Urothelium cell line (cell line): ENCODE measurements around the gene ABO.
A peak's percentile ranks its signal among the peaks of the same experiment; 100 is the strongest.
"Not testable (repeated sequence)": the region's sequence is repeated elsewhere in the genome, so short reads cannot be mapped to it uniquely, and the experiment has no call there.

Experiments
- DNase-seq: peaks from one replicate; pipeline ENCODE4 v3.0.0; 2011; ENCODE audit warnings: low spot score, mixed read lengths
- FAIRE-seq: peaks from 2 replicates; lab custom pipeline; 2011; peaks lifted over from hg19 to GRCh38; lab: Jason Lieb, UNC

Gene ABO

DNA sequence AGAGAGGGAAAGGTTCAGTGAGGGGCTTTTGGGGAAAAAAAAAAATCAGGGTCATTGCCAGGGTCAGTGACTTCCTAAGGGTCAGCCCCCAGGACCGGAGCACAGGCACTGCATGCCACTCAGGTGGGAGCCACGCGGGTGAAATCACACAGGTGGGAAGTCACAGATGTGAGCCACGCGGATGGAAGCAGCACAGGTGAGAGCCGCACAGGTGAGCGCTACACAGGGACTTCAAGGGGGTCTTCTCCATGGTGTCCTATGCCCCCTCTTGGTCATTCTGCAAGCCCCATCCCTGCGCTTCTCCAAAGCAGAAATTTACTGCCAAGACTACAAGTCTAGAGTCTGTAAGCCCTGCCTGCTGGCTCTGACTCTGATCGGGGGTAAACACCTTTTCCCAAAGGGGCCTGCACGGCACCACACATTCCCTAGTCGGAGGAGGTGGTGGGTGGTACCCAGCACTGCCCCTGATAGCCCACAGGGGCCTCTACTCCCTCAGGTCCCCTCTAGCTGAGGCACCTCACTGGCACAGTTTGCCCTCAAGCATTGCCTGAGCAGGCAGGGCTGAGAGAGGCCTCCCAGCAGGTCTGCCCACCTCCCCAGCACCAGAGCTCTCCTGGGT is 47.6 kb downstream of the ABO start:
- no peak for DNase-seq
- no peak for FAIRE-seq

GRCh38 chr9:133226219-133227171 is 48.5 kb downstream of the ABO start:
- FAIRE-seq: no peak
- no peak for DNase-seq

GRCh38 chr9:133225171-133226011 is 49.6 kb downstream of the ABO start:
- DNase-seq (no peak), FAIRE-seq (no peak)

- no peak for FAIRE-seq
- DNase-seq: no peak
These were observed 50.2 kb downstream of the ABO start for GRCh38 chr9:133224762-133225161.

DNA sequence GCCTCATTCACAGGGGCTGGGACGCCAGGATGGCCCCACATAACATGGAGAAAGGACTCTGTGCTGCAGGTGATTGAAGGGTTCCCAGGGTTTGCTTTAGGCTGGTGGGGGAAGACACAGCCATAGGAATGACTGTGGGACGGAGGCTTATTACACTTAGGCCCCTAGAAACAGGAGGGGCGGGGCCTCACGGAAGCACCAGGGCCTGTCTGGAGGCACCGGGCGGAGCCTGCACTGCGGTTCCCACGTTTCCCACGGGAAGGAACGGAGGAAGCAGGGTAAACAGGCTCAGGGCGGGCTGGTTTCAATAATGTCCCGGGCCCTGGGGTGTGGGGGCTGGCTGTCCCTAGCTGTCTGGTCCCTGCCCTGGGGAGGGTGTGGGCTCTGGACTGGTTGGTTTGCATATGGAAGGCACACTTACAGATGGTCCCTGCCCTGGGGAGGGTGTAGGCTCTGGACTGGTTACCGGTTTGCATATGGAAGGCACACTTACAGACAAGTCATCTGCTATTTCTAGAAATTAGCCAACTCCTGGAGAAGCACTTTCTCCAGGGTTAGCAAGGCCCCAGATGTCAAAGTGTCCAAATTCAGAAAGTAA is 51.7 kb downstream of the ABO start:
- FAIRE-seq, DNase-seq: not testable (repeated sequence)

- not testable (repeated sequence) for FAIRE-seq, DNase-seq
These were observed 53.0 kb downstream of the ABO start for GRCh38 chr9:133221994-133222393.

- DNase-seq (no peak), FAIRE-seq (no peak)
These were observed 53.7 kb downstream of the ABO start for GRCh38 chr9:133221177-133221809.

DNA sequence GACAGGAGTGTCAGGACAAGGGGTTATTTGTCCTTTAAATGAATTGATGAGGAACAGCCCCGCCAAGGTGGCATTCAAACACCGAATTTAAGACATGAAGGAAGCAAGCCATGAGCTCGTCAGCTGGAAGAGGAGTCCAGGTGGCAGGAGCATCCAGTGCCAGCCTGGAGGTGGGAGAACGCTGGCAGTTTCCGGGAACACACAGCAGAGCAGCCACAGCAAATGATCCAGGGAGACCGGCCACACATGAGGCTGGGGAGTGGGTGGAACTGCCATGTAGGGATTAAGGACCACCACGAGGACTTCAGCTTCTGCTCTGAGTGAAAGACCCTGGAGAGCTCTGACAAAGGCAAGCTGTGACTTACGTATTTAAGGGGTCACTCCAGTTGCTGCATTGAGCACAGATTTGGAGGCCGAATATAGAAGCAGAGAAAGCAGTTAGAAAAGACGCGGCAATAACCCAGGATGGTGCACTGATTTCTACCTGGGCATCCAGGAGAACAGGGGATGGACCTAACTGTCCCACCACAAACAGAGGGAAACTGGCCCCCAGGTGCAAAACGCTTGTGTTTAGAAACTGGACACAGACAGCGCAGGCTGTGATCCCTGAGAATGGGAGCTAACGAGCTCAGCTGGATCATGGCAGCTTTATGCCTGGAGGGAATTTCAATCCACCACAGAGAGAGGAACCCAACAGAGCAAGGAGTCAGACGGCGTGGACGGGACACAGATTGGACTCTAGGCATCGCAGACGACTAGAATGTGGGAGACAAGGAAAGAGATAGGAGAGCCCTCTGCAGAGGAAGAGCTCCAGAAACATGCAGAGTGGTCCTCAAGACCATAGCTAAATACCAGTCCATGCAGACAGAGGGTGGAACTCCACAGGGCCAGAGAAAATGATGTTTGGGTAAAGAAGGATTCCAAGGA is 56.7 kb downstream of the ABO start:
- FAIRE-seq, DNase-seq: not testable (repeated sequence)

- FAIRE-seq: not testable (repeated sequence)
These were observed 57.5 kb downstream of the ABO start for GRCh38 chr9:133217333-133217988.

DNA sequence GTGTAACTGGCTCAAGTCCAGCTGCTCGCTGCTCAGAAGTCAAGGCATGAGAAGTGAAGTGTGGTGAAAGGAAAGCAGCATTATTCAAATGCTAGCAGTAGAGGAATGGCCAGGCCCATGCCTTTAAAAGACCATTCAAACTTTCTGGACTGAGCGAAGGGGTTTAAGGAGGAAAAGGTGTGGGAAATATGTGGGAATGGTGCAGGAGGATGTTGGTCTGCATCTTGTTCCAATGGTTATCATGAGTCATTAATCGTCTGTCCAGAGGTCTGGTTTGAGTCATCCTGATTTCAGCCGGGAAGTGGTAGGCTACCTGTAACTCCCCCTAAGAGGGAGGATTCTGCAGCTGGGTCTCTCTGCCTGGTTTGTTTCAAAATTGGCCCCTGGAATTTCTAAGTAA is 60.7 kb downstream of the ABO start:
- DNase-seq (peak; percentile 50), FAIRE-seq (peak; percentile 40)

More at GRCh38 chr9:133217333-133217988, 57.5 kb downstream of the ABO start:
- not testable (repeated sequence) for DNase-seq

GRCh38 chr9:133210609-133211008 is 64.4 kb downstream of the ABO start:
- FAIRE-seq (no peak), DNase-seq (no peak)

- FAIRE-seq: no peak
These were observed 64.8 kb downstream of the ABO start for GRCh38 chr9:133210202-133210532.

DNA sequence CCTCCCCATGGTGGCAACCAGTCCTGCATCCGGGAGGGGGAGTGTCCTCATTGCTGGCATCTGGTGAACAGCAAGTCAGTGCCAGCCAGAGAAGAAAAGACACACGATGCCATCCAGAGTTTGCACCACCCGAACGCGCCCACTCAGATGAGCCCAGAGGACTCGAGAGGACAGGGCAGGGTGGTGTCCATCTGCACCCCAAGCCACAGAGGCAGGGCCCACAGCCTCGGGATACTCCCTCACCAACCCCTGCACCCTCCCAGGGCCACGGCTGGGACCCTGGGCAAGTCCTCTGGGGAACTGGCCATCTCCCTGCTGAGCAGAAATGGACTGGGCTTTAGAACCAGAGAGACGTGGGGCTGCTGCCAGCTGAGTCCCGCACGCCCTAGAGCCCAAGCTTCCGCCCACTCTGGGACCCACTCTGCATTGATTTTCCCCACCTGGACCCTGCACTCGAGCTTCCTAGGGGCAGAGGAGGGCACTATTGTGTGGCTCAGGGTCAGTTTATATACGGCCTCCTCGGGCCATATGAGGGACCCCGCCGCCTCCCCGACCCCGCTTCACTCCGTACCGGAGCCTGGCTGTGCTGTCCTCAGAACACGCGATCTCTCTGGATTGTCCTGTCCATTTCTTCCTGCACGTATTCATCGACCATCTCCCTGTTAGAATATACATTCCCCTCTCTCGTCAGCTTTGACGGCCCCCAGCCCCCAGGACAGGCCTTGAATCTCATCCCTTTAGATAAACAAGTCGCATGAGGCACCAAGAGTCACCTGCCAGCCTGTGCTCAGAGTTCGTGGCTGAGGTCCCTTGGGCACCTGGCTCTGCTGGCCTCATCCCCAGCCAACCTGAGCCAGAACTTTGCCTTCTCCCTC is 65.4 kb downstream of the ABO start:
- FAIRE-seq, DNase-seq: not testable (repeated sequence)

More at GRCh38 chr9:133210202-133210532, 64.8 kb downstream of the ABO start:
- DNase-seq: peak; percentile 55

DNA sequence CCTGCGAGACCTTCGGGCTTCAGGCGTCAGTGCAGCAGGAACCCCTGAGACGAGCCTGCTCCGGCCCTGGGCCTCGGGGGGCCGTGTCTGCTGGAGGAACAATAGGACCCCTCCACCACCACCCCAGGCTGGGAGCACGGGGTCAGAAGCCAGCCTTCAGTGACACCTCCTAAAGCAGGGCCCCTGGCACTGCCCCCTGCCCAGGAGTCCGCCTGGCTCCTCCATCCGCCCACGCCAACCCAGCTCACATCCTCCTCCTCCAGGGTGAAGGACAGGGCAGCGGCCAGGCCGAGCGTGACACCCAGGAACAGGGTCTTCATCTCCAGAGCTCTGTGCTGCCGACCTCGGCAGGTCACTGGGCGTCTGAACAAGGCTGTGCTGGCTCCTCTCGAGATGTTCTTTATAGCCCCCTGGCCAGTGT is 66.1 kb downstream of the ABO start, which contains the start of gene OBP2B:
Gene OBP2B, minus strand, starts transcription at position 371 of the 421 bp plus-strand sequence. Its CDS starts 51 bp downstream, at position 320.
- FAIRE-seq, DNase-seq: not testable (repeated sequence)

DNA sequence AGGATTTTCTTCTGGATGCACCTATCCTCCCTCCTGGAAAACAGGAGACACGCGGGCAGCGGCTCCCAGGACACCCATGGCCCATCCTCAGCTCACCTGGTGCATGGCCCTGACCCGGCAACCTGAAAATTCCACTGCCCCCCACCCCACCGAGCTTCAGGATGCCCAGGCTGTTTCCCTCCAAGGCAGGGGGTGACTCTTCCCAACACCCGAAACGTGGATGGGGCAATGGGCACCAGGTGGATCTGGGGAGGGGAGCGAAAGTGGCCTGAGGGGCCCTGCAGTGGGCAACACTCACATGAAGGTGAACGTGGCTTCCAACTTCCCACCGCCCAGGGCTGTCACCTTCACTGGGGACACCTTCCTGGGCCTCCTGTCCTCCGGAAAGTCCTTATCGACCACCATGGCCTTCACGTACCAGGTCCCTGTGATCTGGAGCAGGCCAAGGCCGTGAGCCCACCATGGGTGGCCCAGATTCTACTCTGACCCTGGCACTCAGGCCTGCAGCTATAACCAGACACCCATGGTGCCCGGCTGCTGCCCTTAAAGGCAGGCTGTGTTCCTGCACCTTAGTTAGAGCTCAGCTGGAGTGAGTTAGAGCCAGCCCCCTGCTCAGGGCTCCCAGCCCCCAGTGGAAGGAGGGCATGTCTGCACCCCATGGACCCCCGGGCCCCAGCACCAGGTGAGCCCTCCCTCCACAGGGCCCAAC is 66.7 kb downstream of the ABO start:
- DNase-seq: not testable (repeated sequence)
- peak; percentile 81 for FAIRE-seq

DNA sequence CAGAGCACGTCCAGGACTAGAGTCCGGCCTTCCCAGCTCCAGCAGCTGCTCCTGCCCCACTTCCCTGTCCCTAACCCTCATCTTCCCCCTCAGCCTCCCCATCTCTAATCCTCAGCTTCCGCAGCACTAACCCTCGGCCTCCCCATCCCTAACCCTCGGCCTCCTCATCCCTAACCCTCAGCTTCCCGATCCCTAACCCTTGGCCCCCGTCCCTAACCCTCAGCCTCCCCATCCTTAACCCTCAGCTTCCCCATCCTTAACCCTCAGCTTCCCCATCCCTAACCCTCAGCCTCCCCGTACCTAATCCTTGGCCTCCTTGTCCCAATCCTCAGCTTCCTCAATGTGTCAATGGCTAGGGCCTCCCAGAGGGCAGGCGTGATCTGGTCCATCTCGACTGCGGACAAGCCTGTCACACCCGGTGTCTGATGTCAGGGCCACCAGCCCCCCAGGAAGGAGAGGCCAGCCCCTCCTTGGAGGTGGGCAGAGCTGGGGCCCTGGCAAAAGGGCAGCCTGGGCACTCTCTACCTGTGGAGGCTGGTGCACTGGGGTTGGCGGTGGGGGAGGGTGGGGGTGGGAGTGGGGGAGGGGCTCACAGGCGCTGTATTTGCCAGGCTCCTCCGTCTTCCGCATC is 67.3 kb downstream of the ABO start:
- no peak for FAIRE-seq
- DNase-seq: no peak
